ENCODE results near the gene OR1I1. TPM values are rescaled to one million over a fixed set of nuclear protein-coding genes. Genes with fewer than 3 reads are reported as not detected.

OR1I1 gene
- polyA plus RNA-seq, 2 of the 4 experiments (the other 2 are of a cell fraction) = not detected

DNA sequence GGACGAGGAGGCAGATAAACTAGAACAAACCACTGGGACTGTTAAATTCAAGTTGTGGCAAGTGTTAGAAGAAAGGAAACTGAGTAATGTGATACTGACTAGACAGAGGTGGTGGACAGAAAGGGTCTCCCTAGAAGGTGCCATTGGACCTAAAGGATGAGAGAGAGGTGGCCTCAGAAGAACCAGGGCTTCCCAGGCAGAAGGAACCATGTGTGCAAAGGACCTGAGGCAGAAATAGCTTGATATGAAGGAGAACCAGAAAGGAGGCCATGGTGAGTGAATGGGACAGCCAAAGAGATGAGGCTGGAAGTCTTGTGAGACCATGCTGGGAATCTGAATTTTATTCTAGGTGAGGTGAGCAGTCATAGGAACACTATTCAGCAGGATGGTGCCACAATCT, 22.4 kb downstream of the OR1I1 start:
- no peak for DNase-seq (ENCODE audit: low read depth in 1 of 2, low spot score in 1 of 2)
- no peak overlapping the region for H3K4me2 ChIP-seq
- FAIRE-seq = no peak
- ChIA-PET POLR2A (no interaction called here), CTCF (interaction anchor here (1.3 kb wide), 1 partner anchor 12 kb away, joined by 3 read pairs; no protein-coding TSS in a partner anchor)
- TF ChIP-seq, protein P1, sequence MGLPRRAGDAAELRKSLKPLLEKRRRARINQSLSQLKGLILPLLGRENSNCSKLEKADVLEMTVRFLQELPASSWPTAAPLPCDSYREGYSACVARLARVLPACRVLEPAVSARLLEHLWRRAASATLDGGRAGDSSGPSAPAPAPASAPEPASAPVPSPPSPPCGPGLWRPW (IDR thresholded peaks at IDR 0.05) = no peak
- TF ChIP-seq JUN (IDR thresholded peaks at IDR 0.05) = no peak
- no peak for TF ChIP-seq CHD4 (IDR thresholded peaks at IDR 0.05; ENCODE audit: borderline replicate concordance)
- TF ChIP-seq RCOR1 (IDR thresholded peaks at IDR 0.05; ENCODE audit: low read depth, low read length) = no peak
- no peak for TF ChIP-seq MAZ (IDR thresholded peaks at IDR 0.05; ENCODE audit: borderline replicate concordance, low read depth, low read length)
- TF ChIP-seq HOXB5 (CRISPR knock-in tag; IDR thresholded peaks at IDR 0.05) = no peak
- TF ChIP-seq, protein P2, sequence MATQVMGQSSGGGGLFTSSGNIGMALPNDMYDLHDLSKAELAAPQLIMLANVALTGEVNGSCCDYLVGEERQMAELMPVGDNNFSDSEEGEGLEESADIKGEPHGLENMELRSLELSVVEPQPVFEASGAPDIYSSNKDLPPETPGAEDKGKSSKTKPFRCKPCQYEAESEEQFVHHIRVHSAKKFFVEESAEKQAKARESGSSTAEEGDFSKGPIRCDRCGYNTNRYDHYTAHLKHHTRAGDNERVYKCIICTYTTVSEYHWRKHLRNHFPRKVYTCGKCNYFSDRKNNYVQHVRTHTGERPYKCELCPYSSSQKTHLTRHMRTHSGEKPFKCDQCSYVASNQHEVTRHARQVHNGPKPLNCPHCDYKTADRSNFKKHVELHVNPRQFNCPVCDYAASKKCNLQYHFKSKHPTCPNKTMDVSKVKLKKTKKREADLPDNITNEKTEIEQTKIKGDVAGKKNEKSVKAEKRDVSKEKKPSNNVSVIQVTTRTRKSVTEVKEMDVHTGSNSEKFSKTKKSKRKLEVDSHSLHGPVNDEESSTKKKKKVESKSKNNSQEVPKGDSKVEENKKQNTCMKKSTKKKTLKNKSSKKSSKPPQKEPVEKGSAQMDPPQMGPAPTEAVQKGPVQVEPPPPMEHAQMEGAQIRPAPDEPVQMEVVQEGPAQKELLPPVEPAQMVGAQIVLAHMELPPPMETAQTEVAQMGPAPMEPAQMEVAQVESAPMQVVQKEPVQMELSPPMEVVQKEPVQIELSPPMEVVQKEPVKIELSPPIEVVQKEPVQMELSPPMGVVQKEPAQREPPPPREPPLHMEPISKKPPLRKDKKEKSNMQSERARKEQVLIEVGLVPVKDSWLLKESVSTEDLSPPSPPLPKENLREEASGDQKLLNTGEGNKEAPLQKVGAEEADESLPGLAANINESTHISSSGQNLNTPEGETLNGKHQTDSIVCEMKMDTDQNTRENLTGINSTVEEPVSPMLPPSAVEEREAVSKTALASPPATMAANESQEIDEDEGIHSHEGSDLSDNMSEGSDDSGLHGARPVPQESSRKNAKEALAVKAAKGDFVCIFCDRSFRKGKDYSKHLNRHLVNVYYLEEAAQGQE (IDR thresholded peaks at IDR 0.05) = no peak
- no peak for TF ChIP-seq CEBPB (IDR thresholded peaks at IDR 0.05)
- TF ChIP-seq MYC (IDR thresholded peaks at IDR 0.05; ENCODE audit: borderline replicate concordance, low read length) = no peak
- no peak for TF ChIP-seq PHF8 (IDR thresholded peaks at IDR 0.05; ENCODE audit: borderline replicate concordance, low read depth)
- TF ChIP-seq FOSB (CRISPR knock-in tag; IDR thresholded peaks at IDR 0.05) = no peak
- TF ChIP-seq TP53 (CRISPR knock-in tag; IDR thresholded peaks at IDR 0.05) = no peak
- TF ChIP-seq ZC3H11A (IDR thresholded peaks at IDR 0.05) = no peak
- TF ChIP-seq, protein P3, sequence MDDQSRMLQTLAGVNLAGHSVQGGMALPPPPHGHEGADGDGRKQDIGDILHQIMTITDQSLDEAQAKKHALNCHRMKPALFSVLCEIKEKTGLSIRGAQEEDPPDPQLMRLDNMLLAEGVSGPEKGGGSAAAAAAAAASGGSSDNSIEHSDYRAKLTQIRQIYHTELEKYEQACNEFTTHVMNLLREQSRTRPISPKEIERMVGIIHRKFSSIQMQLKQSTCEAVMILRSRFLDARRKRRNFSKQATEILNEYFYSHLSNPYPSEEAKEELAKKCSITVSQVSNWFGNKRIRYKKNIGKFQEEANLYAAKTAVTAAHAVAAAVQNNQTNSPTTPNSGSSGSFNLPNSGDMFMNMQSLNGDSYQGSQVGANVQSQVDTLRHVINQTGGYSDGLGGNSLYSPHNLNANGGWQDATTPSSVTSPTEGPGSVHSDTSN (IDR thresholded peaks at IDR 0.05) = no peak
- TF ChIP-seq CBX8 (IDR thresholded peaks at IDR 0.05) = no peak
- TF ChIP-seq NPAS2 (CRISPR knock-in tag; IDR thresholded peaks at IDR 0.05; ENCODE audit: borderline replicate concordance) = no peak
- TF ChIP-seq RARB (CRISPR knock-in tag; IDR thresholded peaks at IDR 0.05) = no peak
- no peak for TF ChIP-seq FOSL2 (IDR thresholded peaks at IDR 0.05)
- no peak for TF ChIP-seq FOSL2 (CRISPR knock-in tag; IDR thresholded peaks at IDR 0.05)
- peaks cover 21% of the 10 kb centered on the region; the same call in 2 of the 3 replicates for H3K9me3 ChIP-seq
- H3K4me1 ChIP-seq = peaks cover 6% of the 10 kb centered on the region; the same call in 2 of the 3 replicates
- H3K27ac ChIP-seq = no peak overlapping the region
- no peak for ATAC-seq
- no peak overlapping the region for H3K4me3 ChIP-seq
- WGBS (ENCODE audit: missing lambda C conversion rate) = 0% methylated on average over 1 of the region's 1 CpG

DNA sequence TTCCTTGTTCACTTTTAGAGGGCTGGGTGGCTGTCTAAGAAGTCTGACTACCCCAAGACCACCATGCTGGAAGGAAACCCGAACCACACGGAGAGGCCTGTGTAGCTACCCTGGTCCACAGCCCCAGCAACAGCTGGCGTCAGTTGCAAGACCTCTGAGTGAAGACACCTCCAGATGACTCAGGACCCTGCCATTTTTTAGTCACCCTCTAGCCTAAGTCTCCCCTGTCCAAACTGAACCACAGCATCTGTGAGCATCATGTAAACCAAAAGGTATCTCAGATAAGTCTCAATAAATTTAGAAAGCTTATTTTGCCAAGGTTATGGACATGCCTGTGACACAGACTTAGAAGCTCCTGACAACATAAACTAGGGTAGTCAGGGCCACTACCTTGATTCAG, 23.0 kb downstream of the OR1I1 start:
- WGBS (ENCODE audit: missing lambda C conversion rate) = 100% methylated on average over 3 of the region's 3 CpGs
- H3K9me3 ChIP-seq = peaks cover 21% of the 10 kb centered on the region; the same call in 2 of the 3 replicates
- ATAC-seq (no peak), DNase-seq (ENCODE audit: low read depth in 1 of 2, low spot score in 1 of 2) (no peak), FAIRE-seq (no peak)
- ChIA-PET POLR2A (no interaction called here), CTCF (interaction anchor here (1.3 kb wide), 1 partner anchor 13 kb away, joined by 3 read pairs; no protein-coding TSS in a partner anchor)
- TF ChIP-seq RCOR1 (IDR thresholded peaks at IDR 0.05; ENCODE audit: low read depth, low read length) (no peak), CHD4 (IDR thresholded peaks at IDR 0.05; ENCODE audit: borderline replicate concordance) (no peak), ZNF302 (CRISPR knock-in tag; IDR thresholded peaks at IDR 0.05) (no peak), HOXB13 (CRISPR knock-in tag; IDR thresholded peaks at IDR 0.05; ENCODE audit: low read depth) (no peak), KDM5A (IDR thresholded peaks at IDR 0.05) (no peak), MAX (IDR thresholded peaks at IDR 0.05) (no peak), FOXS1 (CRISPR knock-in tag; IDR thresholded peaks at IDR 0.05) (no peak)
- TF ChIP-seq, protein P1 (IDR thresholded peaks at IDR 0.05) = no peak
- no peak overlapping the region for H3K4me2 ChIP-seq
- H3K4me1 ChIP-seq = peaks cover 6% of the 10 kb centered on the region; the same call in 2 of the 3 replicates
- no peak overlapping the region for H3K4me3 ChIP-seq
- no peak overlapping the region for H3K27ac ChIP-seq

Measured in A549 (cell line).